HCT116 (cell line): ENCODE measurements around the gene RC3H1. TPM values are rescaled to one million over a fixed set of nuclear protein-coding genes. Genes with fewer than 3 reads are reported as not detected.

Experiments used
- ATAC-seq: fragments of 200-7000 bp; cut with Tn5 transposase; 2 replicates; pipeline ENCODE4 v1.9.1; 2020; ENCODE audit warnings: mild to moderate bottlenecking, moderate library complexity
- BruUV-seq: library from RNA; stranded (reverse); fragments of 400-500 nt; replicated peaks from 2 replicates; lab custom pipeline; 2021; lab: Mats Ljungman, UMichigan
- CTCF ChIA-PET: fragments of 300-600 bp; sonication (Branson Sonifier 250); formaldehyde crosslinking; loops from one replicate; lab custom pipeline; 2021; ENCODE audit warnings: antibody characterized with exemption; lab: Charles Lee
- POLR2A ChIA-PET: fragments of 300-600, 350-600 bp; sonication (Branson Sonifier 250); formaldehyde crosslinking; loops from one replicate; lab custom pipeline; 2021; ENCODE audit warnings: antibody characterized with exemption; lab: Charles Lee
- RAD21 ChIA-PET, 2 experiments: fragments of 300-600 bp; sonication (Branson Sonifier 250); formaldehyde crosslinking; loops; one replicate each; lab custom pipeline; 2023; ENCODE audit warnings: low total read pairs in 2 of 2; ENCODE audit not compliant: uncharacterized antibody in 2 of 2, unreplicated experiment in 2 of 2, low non-redundant PET in 1 of 2; lab: Charles Lee
- DNase-seq: peaks from one replicate; pipeline ENCODE4 v3.0.0-alpha.2; 2010; ENCODE audit warnings: low read depth, low spot score
- H2AFZ ChIP-seq: fragments of 200-600 bp; shearing (Covaris generic), sonication (generic); 2 replicates; pipeline ENCODE4 v1.6.1; 2017; ENCODE audit warnings: low read depth, mixed run types, mixed read lengths, antibody characterized with exemption, low read length; ENCODE audit not compliant: poor library complexity, severe bottlenecking
- H3K27ac ChIP-seq: 2 replicates; pipeline ENCODE4 v1.5.1; 2012; ENCODE audit warnings: low read depth, low read length
- H3K27me3 ChIP-seq: fragments of 200-600 bp; sonication (generic); 2 replicates; pipeline ENCODE4 v1.6.1; 2016; ENCODE audit warnings: mixed run types, low read length, mixed read lengths; ENCODE audit not compliant: insufficient read depth
- H3K36me3 ChIP-seq, 2 experiments: fragments of 200-500 bp in 1 of 2; fragments of 200-600 bp in 1 of 2; sonication (Bioruptor generic) in 1 of 2; sonication (generic) in 1 of 2; 2 replicates each; pipeline versions ENCODE4 v1.5.1 to v1.6.1; 2014 to 2016; ENCODE audit warnings: low read length in 2 of 2, inconsistent platforms in 1 of 2, mixed read lengths in 1 of 2, mixed run types in 1 of 2; ENCODE audit not compliant: insufficient read depth in 2 of 2, control insufficient read depth in 1 of 2
- H3K4me1 ChIP-seq, 2 experiments: fragments of 200-600 bp in 1 of 2; sonication (generic) in 1 of 2; 2 replicates each; pipeline versions ENCODE4 v1.5.1 to v1.6.1; 2012 to 2017; ENCODE audit warnings: low read length in 2 of 2, inconsistent platforms in 1 of 2, mild to moderate bottlenecking in 1 of 2, mixed read lengths in 1 of 2, mixed run types in 1 of 2, moderate library complexity in 1 of 2; ENCODE audit not compliant: insufficient read depth in 2 of 2, control insufficient read depth in 1 of 2
- H3K4me2 ChIP-seq: fragments of 200-600 bp; sonication (generic); 2 replicates; pipeline ENCODE4 v1.6.1; 2017; ENCODE audit warnings: mixed run types, low read length, mixed read lengths
- H3K4me3 ChIP-seq, 2 experiments: fragments of 200-600 bp in 1 of 2; sonication (generic) in 1 of 2; replicated peaks in 1 of 2; 2 replicates each; pipeline ENCODE4 v1.5.1; 2011 to 2016; ENCODE audit warnings: low read length in 2 of 2, control low read depth in 1 of 2, low read depth in 1 of 2, mild to moderate bottlenecking in 1 of 2, mixed read lengths in 1 of 2, mixed run types in 1 of 2
- H3K79me2 ChIP-seq: fragments of 200-600 bp; sonication (generic); 2 replicates; pipeline ENCODE4 v1.6.1; 2017; ENCODE audit warnings: mild to moderate bottlenecking, mixed run types, low read length, moderate library complexity, mixed read lengths; ENCODE audit not compliant: insufficient read depth
- H3K9ac ChIP-seq: fragments of 200-600 bp; sonication (generic); 2 replicates; pipeline ENCODE4 v1.6.1; 2016; ENCODE audit warnings: low read length, mixed read lengths
- H3K9me2 ChIP-seq: fragments of 200-600 bp; sonication (generic), shearing (Covaris generic); 2 replicates; pipeline ENCODE4 v1.6.1; 2017; ENCODE audit warnings: mixed run types, mild to moderate bottlenecking, moderate library complexity; ENCODE audit not compliant: insufficient read depth
- H3K9me3 ChIP-seq, 2 experiments: fragments of 200-500 bp in 1 of 2; fragments of 200-600 bp in 1 of 2; sonication (Bioruptor generic) in 1 of 2; sonication (generic) in 1 of 2; 2 replicates each; pipeline ENCODE4 v1.6.1; 2014 to 2017; ENCODE audit warnings: low read length in 2 of 2, mixed read lengths in 2 of 2, inconsistent platforms in 1 of 2, low read depth in 1 of 2, mild to moderate bottlenecking in 1 of 2, mixed run types in 1 of 2, moderate library complexity in 1 of 2; ENCODE audit not compliant: control insufficient read depth in 1 of 2, insufficient read depth in 1 of 2
- H4K20me1 ChIP-seq: fragments of 200-600 bp; sonication (generic), shearing (Covaris generic); 2 replicates; pipeline ENCODE4 v1.6.1; 2017; ENCODE audit warnings: mixed run types, mild to moderate bottlenecking, moderate library complexity; ENCODE audit not compliant: insufficient read depth
- ATF3 ChIP-seq: IDR thresholded peaks from 2 replicates; pipeline ENCODE4 v1.6.1; 2012
- CBX3 ChIP-seq: IDR thresholded peaks from 2 replicates; pipeline ENCODE4 v1.6.1; 2012; ENCODE audit warnings: low read depth
- CEBPB ChIP-seq: IDR thresholded peaks from 2 replicates; pipeline ENCODE4 v1.6.1; 2012; ENCODE audit warnings: low read depth
- EGR1 ChIP-seq: IDR thresholded peaks from 2 replicates; pipeline ENCODE4 v1.6.1; 2012; ENCODE audit warnings: low read depth
- ELF1 ChIP-seq: IDR thresholded peaks from 2 replicates; pipeline ENCODE4 v1.6.1; 2012; ENCODE audit warnings: low read depth, borderline replicate concordance
- EZH2 ChIP-seq: fragments of 200-600 bp; sonication (generic); IDR thresholded peaks from 2 replicates; pipeline ENCODE4 v1.6.1; 2017; ENCODE audit warnings: antibody characterized with exemption, mixed run types
- EZH2phosphoT487 ChIP-seq: fragments of 200-600 bp; IDR thresholded peaks from 2 replicates; pipeline ENCODE4 v1.6.1; 2018; ENCODE audit warnings: antibody characterized with exemption, borderline replicate concordance
- JUND ChIP-seq: IDR thresholded peaks from 2 replicates; pipeline ENCODE4 v1.6.1; 2012
- MAX ChIP-seq: IDR thresholded peaks from 2 replicates; pipeline ENCODE4 v1.6.1; 2012
- POLR2A ChIP-seq: IDR thresholded peaks from 2 replicates; pipeline ENCODE4 v1.7.0; 2011; ENCODE audit warnings: borderline replicate concordance; ENCODE audit not compliant: insufficient read depth, insufficient read length; ENCODE audit errors: extremely low read depth
- RAD21 ChIP-seq: IDR thresholded peaks from 2 replicates; pipeline ENCODE4 v1.6.1; 2012; ENCODE audit warnings: low read depth, mild to moderate bottlenecking
- REST ChIP-seq: IDR thresholded peaks from 2 replicates; pipeline ENCODE4 v1.6.1; 2012; ENCODE audit warnings: low read depth
- SIN3A ChIP-seq: IDR thresholded peaks from 2 replicates; pipeline ENCODE4 v1.6.1; 2012; ENCODE audit warnings: low read depth
- SP1 ChIP-seq: IDR thresholded peaks from 2 replicates; pipeline ENCODE4 v1.6.1; 2012; ENCODE audit warnings: low read depth
- SRF ChIP-seq: IDR thresholded peaks from 2 replicates; pipeline ENCODE4 v1.6.1; 2012; ENCODE audit warnings: low read depth
- YY1 ChIP-seq: IDR thresholded peaks from 2 replicates; pipeline ENCODE4 v1.6.1; 2011; ENCODE audit warnings: low read length, low read depth, moderate library complexity, mild to moderate bottlenecking; ENCODE audit not compliant: insufficient replicate concordance; ENCODE audit errors: extremely low read depth
- intact Hi-C: fragments of 100-400 bp; cut with micrococcal nuclease; formaldehyde crosslinking; loops from 2 replicates; pipeline ENCODE4 v1.10.0; 2022
- total RNA-seq: library from RNA; stranded (reverse); gene quantifications from one replicate; pipeline ENCODE4 v1.2.1, GENCODE V29; 2021; ENCODE audit not compliant: unreplicated experiment
- TF ChIP-seq, protein P1 (sequence below): IDR thresholded peaks from 2 replicates; pipeline ENCODE4 v1.6.1; 2011; ENCODE audit warnings: mild to moderate bottlenecking, low read length, moderate library complexity; ENCODE audit not compliant: insufficient replicate concordance; ENCODE audit errors: extremely low read depth

RC3H1 gene
- total RNA-seq, 1 experiment from 2014 or later: 23.6 TPM

GRCh38 chr1:174052621-174053020 is 30.5 kb upstream of the RC3H1 start:
- ChIA-PET CTCF (no interaction called here), RAD21 (no interaction called here), POLR2A (interaction anchor here (1.6 kb wide), 1 partner anchor 184 kb away, joined by 3 read pairs; the partner anchor contains the start of gene ZBTB37)
- no peak overlapping the region for H3K27ac ChIP-seq
- no peak overlapping the region for H2AFZ ChIP-seq
- ATAC-seq (no peak), DNase-seq (no peak)
- BruUV-seq: no TSS peak
- no peaks in the 10 kb centered on the region for H3K9me3 ChIP-seq
- intact Hi-C loops: no loop called here
- H3K4me1 ChIP-seq: no peaks in the 10 kb centered on the region
- no peak overlapping the region for H3K4me3 ChIP-seq
- H3K36me3 ChIP-seq: no peaks in the 10 kb centered on the region
- no peak overlapping the region for H3K9ac ChIP-seq
- H3K9me2 ChIP-seq: no peaks in the 10 kb centered on the region
- H3K27me3 ChIP-seq: no peaks in the 10 kb centered on the region
- TF ChIP-seq ELF1: no peak
- TF ChIP-seq MAX: no peak
- TF ChIP-seq YY1: no peak
- TF ChIP-seq, protein P1, sequence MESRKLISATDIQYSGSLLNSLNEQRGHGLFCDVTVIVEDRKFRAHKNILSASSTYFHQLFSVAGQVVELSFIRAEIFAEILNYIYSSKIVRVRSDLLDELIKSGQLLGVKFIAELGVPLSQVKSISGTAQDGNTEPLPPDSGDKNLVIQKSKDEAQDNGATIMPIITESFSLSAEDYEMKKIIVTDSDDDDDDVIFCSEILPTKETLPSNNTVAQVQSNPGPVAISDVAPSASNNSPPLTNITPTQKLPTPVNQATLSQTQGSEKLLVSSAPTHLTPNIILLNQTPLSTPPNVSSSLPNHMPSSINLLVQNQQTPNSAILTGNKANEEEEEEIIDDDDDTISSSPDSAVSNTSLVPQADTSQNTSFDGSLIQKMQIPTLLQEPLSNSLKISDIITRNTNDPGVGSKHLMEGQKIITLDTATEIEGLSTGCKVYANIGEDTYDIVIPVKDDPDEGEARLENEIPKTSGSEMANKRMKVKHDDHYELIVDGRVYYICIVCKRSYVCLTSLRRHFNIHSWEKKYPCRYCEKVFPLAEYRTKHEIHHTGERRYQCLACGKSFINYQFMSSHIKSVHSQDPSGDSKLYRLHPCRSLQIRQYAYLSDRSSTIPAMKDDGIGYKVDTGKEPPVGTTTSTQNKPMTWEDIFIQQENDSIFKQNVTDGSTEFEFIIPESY: no peak
- no peak for TF ChIP-seq EGR1
- no peak for TF ChIP-seq REST
- no peak for TF ChIP-seq CBX3
- TF ChIP-seq EZH2phosphoT487: no peak
- TF ChIP-seq JUND: no peak
- no peak for TF ChIP-seq EZH2
- no peak for TF ChIP-seq ATF3
- no peak for TF ChIP-seq POLR2A
- TF ChIP-seq CEBPB: no peak
- TF ChIP-seq SRF: no peak
- TF ChIP-seq RAD21: no peak
- no peak for TF ChIP-seq SP1
- TF ChIP-seq SIN3A: no peak
- no peak overlapping the region for H3K4me2 ChIP-seq
- H3K79me2 ChIP-seq: no peaks in the 10 kb centered on the region
- H4K20me1 ChIP-seq: no peaks in the 10 kb centered on the region
